ENCODE measurements around the gene FOXN3.

Gene FOXN3

DNA sequence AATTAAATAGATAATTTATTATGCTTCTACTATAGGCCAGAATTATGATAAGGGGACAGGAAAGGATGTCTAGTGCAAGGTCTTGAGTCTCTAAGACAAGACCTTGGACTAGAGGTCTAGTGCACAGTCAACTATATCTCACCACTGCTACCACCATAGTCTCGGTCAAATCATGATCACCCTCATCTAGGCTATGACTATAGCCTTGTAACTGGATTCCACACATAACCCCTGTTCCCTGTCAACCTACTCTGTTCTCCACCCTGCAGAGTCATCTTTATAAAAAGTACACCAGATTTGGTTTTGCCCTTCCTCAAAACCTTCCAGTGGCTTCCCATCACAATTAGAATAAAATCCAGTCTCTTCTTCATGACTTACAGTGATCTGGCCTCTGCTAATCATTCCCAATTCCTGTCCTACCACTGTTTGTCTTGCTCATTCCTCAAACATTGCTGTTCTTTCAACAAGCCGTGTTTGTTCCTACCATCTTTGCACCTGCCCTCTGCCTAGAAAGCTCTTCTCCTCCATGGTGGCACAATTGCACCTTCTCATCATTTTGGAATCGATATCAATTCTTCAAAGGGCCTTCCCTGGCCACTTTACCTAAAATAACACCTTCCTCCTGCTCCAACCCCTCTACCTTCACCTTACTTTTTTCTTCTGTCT is 169.4 kb downstream of the FOXN3 start:
- no peak for ATAC-seq

DNA sequence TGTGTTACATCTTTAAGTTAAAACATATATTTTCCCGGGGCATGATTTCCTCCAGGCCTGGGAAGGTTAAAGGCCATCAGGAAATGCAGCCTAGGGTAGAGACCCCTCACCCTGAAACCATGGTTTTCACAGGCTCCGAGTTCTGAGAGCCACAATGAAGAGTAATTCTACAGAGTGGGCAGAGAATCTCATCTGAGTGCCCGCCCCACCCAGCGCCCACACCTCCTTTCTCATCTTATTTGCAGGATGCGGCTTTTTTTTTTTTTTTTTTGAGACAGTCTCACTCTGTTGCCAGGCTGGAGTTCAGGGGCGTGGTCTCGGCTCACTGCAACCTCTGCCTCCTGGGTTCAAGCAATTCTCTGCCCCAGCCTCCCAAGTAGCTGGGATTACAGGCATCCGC is 170.7 kb downstream of the FOXN3 start:
- no peak for ATAC-seq

DNA sequence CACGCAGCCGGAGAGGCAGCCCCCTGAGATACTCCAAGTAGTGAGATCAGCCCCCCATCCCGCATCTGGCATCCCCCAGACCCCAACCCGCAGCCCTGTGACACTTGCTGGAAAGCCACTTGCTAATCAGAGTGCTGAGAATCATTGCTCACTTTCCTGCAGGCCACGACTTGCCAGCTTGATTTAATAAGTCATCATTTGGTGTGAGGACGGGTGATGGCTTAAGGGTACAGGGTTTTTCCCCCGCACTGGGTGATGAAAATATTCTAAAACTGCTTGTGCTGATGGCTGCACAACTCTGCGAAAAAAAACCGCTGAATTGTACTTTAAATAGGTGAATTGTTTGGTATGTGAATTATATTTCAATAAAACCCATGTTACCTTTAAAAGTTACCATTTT is 171.2 kb downstream of the FOXN3 start:
- peak; percentile 28 to 51 for ATAC-seq

DNA sequence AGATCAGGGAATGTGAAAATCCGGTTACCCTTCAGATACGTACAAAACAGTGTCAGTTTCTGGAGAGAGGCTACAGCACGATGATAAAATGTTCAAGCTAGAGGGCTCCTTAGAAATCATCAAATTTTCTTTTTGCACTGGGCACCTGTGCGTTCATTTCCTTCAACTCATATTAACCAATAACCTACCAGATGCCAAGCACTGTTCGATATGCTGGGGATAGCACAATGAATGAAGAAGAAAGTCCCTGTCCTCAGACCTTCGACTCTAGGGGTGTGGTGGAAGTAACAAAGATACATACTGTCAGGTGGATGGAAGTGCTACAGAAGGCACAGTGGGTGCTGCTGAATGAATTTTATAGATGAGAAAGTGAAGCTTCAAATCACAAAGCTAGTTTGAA is 172.3 kb downstream of the FOXN3 start:
- ATAC-seq: no peak

DNA sequence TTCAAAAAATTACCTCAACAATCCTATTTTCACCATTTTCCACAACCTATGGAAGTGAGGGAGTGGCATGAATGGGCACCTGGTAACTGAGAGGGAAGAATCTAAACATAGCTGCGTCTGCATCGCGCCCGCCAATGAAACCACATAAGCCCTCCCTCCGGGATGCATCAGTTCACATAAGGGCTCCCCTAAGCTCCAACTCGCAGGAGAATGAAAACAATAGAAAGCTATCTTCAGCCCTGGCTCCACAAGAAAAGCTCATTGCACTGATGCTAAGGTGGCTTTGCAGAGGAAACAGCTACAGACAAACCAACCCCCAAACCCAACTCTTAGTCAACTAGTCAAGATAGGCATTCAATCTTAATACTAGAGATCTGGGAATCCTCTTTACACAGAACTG is 173.3 kb downstream of the FOXN3 start:
- no peak for ATAC-seq

DNA sequence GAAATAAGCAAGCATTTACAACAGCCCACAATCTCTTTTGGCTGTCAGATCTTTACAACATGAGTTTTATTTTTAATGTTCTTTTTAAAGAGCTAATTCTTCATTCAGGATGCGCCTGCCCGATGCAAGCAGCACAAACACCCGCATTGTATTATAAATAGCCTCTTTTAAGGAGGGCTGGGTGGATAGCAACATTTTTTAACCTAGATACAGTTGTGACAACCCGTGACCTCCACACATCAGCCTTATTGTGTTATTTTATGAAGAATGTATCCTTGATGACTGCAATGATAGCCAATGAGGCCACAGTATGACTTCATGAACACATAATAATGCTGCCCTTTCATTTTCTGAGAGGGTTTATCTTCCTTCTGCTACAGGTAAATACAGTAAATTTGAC is 173.7 kb downstream of the FOXN3 start:
- ATAC-seq: no peak

DNA sequence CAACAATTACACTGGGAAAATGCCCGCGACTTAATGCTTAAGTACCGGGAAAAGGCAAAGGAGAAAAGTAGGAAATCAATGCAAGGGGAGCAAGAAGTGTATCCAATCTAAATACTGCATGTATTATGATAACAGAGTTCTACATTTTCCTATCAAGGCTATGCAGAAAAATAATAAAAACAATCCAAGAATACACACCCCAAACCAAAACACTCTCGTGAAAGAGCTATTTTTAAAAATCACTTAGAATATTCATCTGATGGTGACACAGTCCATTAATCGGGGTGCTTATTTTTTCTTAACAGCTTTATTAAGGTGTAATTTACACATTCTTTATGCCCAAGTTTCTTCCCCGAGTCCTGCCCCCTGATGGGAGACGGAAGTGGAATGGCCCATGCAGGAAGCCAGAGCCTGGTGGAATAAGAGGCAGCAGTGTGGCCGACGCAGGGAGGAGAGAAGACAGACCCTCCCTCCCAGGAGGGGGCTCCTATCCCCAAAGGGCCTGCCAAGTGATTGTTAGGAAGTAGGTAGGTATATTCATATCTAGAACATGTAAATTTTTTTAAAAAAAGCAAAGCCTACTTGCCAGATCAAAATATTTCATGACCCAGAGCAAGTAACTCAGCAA is 174.3 kb downstream of the FOXN3 start:
- no peak for ATAC-seq

DNA sequence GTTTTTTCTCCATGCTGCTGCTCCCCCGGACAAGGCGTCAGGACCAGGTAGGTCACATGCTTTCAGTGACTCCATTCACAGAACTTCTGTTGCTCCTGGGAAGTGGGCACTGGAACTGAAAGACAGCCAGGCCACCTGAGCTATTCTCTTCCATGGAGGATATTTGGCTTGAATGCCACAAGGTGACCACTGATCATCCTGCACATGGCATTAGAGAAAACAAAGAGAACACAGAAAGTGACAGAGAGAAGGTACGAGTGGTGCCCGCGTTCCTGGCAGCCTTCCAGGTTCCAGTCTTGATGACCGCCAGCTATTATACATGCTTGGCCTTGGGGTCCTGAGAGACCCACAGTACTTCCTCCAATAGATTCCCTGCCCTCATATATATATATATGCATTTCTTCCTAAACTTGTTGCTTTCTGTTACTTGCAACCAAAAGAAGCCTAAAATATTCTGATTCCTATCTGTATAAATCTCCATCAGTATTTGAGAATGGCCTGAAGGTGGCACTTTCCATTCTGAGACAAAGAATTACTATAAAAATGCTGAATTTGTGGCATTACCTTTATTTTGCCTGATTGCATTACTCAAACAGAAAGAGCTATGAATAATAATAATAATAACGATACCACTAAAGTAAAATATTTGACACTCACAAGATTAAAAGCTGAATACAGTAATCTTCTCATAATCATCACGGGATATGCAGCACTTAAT is 174.9 kb downstream of the FOXN3 start:
- ATAC-seq: peak in 1 of 2 donors; percentile 27

DNA sequence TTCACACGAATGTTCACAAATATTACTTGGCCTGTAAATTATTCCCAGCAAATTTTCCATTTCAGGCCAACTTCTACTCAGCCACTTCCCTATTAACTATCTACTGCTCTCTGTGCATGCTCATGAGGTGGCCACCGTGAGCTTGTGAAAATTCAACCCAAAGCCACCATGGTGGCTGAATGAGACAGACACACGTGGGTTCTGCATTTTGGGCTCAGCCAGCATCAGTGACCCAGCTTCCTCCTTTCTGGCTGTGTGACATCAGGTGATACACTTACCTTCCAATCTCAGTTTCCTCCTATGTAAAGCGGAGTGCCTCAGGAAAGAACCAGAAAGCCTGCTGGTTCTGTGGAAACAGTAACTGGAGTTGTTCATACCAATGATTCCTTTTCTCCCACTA is 175.8 kb downstream of the FOXN3 start:
- ATAC-seq: no peak

DNA sequence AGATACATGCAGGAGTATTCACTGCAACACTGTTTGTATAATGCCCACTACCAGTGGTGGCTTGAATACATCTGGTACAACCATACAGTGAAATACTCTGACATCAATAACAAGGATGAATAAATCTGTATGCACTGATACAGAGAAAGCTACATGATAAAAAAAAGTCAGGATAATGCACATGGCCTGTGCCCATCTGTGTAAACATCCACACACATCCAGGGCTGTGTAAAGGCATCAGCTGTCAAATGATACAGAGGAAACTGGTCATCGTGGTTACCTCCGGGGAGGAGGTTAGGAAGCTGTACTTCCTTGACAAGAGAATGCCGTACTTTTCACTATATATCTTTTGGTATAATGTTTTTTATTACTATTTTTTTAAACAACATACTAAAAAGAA is 176.6 kb downstream of the FOXN3 start:
- ATAC-seq: no peak

DNA sequence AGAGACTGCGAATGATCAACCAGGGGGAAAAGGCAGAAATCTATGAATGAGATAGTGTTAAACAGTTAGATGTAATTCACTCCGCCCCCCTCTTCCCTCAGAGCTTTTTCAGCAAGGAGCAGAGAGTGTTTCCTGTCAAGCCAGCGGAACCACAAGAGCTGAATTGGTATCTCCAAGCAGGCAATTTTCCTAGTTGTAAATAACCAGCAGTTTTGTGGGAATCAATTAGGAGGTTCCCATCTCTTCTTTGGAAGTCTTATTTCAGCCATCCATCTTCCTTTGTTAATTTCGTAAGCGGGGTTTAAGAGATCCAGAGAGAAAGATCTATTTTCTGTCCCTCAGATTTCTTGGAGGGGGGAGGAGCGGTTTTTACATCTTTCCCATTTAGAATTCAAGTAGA is 178.0 kb downstream of the FOXN3 start:
- no peak for ATAC-seq

DNA sequence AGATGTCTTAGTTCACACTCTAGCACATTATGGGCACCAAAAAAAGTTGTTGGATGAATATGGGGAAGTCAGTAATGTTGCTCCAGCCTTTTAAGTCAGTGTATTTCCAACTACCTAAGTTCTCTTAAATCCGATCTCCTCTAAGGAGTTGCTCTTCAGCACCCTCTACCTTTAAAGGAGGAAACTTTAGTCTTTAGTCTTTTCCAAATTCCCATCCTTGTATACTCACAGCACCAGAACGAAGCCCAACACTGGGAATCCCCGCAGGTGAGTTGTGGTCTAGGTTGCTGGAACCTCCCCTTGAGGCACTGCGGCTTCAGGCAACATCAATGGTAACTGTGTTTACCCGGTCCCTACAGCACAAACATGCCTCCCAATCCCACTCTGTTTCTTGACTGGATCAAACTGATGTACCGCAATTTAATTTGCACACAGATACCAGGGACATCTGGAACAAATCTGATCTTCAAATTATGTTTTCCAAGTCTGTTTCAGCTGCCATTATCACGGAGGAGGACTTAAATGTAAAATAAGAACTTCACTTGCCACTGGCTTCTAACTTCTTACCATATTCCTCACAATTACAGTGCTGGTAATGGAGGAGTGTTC is 179.0 kb downstream of the FOXN3 start:
- no peak for ATAC-seq

DNA sequence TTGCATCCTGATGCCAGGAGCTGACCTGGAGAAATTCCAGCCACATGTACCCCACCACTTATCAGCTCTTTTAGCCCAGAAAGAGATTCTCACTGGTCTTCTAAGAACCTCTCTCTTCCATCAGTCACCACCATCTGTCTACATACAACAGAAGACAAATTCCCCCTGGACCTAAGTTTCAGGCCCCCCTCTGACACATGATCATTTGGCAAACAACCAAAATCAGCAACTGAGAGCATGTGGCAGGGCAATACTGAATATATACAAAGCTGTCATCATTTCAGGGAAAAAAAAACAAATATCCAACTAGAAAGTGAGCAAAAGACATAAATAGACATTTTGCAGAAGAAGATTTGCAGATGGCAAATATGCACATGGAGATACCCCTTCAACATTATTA is 180.2 kb downstream of the FOXN3 start:
- no peak for ATAC-seq

DNA sequence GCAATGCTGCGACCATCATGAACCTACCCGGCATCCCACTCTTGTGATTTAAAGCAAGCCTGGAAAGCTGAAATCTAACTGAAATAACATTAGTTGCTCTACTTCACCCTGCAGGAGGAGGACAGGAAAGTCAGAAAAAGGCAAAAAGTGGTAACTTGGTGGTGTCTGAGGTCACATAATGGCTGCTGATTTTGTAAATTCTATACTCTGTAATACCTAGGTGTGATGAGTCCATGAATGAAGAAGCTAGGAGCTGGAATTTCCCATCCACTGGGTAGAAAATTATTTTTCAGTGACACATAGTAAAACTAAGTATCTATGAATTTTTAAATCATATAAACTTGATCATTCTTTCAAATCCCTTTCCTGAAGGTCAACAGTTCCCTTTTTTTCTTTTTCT is 183.8 kb downstream of the FOXN3 start:
- peak; percentile 13 to 24 for ATAC-seq

DNA sequence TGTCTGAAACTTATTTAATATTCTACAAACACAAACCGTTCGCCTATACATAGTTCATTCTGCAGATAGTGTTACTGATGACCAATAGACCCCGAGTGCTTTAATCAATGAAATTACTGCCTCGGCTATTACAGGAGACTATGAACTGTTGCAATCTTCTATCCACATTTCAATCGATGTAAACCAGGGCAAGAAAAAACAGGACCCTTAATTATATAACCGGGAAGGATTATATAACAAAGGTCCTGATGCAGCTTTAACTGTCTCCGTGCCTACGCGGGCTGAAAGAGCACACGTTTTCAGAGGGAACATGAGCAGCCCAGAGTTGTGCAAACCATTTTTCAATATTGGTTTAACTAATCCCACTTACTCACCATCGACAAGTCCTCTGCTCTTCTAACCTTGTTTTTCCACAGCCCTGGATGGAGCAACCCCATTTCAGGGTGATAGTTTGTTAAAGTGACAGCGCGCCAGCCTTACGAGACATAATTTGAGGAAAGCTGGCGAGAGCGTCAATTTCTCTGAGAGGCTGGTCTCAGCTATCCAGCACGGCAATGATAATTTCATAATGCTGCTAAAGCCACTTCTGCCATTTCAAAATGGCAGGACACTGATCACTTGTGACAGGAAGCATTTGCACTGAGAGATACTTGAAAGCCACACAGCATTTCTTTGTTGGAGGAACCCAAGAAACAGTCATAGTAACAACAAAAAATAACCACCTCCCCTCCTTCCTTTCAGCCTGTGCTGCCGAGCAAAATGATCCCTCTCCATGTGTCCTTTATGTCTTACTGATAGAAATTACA is 184.6 kb downstream of the FOXN3 start:
- no peak for ATAC-seq

DNA sequence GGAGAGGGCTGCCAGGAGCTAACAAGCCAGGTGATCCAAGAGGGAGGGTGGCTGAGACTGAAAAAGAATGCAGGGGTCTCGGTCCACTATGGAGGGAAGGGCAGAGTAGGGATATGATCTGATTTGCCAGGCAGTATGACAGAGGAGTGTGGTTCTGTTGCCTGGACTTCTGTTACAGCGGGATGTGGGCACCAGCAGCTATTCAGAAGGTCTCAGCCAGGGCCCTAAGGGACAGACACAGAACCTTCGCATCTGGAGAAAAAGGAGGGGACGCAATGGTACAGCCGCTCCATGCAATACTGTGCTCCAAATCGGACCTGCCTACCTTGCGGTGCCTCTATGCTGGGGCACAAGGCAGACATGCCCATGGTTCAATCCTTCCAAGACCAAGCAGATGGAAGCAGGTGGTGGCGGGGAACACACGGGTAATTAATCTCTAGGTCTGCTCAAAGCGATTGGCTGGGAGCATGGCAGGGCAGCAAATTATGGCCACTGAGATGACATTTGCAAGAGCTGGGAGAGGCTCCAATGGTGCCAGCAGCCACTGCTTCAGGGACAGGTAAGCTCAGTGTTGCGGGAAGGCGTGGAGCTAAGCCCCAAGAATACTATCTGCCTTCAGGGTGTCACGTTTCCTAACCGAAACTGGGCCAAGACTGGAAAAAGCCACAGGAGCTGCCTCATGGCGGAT is 185.5 kb downstream of the FOXN3 start:
- no peak for ATAC-seq

DNA sequence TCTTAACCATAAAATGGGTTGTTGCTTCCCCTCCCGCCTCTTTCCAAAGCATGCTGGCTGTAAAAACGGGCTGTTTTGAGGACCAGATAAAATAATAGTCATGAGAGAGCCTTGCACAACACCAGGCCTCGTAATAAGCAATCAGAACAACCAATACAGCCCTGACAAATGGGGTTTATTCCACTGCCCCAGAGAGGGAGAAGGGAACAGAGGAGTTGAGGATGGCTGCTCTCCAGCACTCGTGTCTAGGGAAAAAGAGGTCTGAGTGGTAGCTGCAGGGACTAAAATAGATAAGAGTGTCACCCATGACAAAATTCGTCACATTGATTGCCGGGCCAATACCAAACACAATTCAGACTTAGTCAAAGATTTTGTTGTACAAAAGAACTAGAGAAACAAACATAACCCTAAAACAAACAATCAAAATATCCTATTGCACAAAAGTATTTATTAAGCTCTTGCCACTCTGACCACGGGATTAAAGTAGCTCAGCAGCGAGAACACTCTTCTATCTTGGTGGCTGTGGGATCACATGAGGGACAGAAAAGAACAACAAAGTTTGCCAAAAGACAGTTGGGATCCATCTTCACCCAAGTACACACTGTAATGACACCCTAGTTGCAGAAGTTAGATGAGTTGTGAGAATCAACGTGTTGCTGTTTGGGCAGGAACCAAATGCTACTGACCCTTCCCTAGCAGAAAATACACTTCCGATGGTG is 188.0 kb downstream of the FOXN3 start:
- ATAC-seq: no peak

DNA sequence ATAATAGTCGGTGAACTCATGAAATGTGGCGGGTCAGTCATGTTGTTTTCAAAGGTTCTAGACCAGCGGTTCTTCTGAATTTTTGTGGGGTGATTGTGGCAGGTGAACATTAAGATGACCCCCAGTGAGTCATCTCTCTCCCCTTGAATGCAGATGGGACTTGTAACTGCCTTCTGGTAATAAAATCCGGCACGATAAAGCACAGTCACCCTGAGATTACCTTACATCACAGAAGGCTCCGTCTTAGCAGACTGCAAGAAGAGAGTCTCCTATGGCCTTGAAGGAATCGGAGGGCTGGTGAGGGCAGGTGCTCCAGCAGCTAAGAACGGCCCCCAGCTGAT is 189.6 kb downstream of the FOXN3 start:
- peak; percentile 78 to 91 for ATAC-seq

DNA sequence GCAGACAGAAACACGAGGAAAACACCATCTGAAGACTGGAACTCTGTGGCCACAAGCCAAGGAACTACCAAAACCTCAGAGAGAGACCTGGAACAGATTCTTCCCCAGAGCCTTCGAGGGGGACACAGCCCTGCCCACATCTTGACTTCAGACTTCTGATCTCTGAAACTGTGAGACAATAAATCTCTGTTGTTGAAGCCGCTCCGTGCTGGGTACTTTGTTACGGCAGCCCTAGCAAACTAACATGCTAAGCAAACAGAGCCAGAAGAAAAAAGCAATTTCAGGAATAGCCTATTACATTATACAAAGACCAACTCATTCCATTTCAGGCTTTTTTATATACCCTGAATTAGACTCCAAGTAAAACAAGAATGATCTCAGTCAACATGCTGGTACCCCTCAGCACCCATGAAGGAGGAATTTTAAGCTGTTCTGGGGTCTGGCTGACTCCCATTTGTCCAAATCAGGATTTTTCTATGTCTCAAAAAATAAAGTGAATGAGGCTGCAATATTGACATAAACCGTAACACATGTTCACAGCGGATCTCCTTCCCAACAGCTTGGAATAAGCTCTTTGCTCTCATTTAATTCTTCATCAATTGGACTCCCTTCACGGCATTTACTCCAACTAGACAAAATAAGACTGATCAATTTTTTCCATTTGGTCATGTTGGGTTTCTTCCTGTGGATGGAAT is 190.1 kb downstream of the FOXN3 start:
- ATAC-seq: no peak

DNA sequence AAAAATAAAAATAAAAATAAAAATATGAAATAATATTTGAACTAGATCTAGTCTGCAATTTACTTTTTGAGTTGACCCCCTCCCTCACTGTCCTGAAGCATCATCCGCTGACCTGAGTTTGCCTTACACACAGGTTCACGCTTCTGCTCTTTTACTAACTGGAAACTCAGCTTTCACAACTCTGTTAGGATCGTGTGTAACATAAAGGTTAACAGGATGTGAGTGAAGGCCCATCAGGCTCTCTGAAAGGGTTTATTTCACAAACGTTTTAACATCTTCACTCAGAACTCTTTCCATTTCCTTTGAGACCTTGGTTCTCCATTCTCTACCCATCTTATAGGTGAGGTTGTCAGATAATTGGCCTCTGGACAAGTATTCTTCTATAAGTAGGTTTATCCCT is 191.4 kb downstream of the FOXN3 start:
- no peak for ATAC-seq
